Astrocyte of the cerebellum (primary cell): ENCODE data around the gene OR6P1.

Experiments used
- DNase-seq: peaks from one replicate; pipeline ENCODE4 v3.0.0-alpha.2; 2011; ENCODE audit warnings: low read depth
- H3K4me3 ChIP-seq: 2 replicates; pipeline ENCODE4 v1.5.1; 2011; ENCODE audit warnings: mild to moderate bottlenecking, low read depth, low read length, moderate library complexity
- CTCF ChIP-seq: IDR thresholded peaks from 2 replicates; pipeline ENCODE4 v1.5.1; 2012; ENCODE audit warnings: low read length, low read depth, moderate library complexity, mild to moderate bottlenecking; ENCODE audit errors: missing control alignments
- in situ Hi-C: cut with HindIII; loops from 2 replicates; pipeline ENCODE4 v1.10.0; 2017; ENCODE audit warnings: low sequenced_read_pairs

The OR6P1 gene

GRCh38 chr1:158583962-158584361 lies 13.6 kb upstream of the OR6P1 start:
- DNase-seq = no peak
- H3K4me3 ChIP-seq = no peak overlapping the region
- TF ChIP-seq CTCF = no peak
- in situ Hi-C loops = no loop called here

GRCh38 chr1:158579733-158580132 lies 9.4 kb upstream of the OR6P1 start, which contains the start of gene OR10X1:
Gene OR10X1 (minus strand): TSS chr1:158579899. CDS start chr1:158579899, 0 bp downstream.
- no peak for TF ChIP-seq CTCF
- in situ Hi-C loops = no loop called here
- DNase-seq = no peak
- H3K4me3 ChIP-seq = no peak within 1 kb of the TSS

GRCh38 chr1:158577561-158577960 lies 7.2 kb upstream of the OR6P1 start:
- in situ Hi-C loops = no loop called here
- no peak for DNase-seq
- no peak overlapping the region for H3K4me3 ChIP-seq
- TF ChIP-seq CTCF = no peak

GRCh38 chr1:158572226-158572625 lies 1.8 kb upstream of the OR6P1 start:
- DNase-seq = no peak
- TF ChIP-seq CTCF = no peak
- H3K4me3 ChIP-seq = no peak overlapping the region
- in situ Hi-C loops = no loop called here

- no peak for TF ChIP-seq CTCF
- DNase-seq = no peak
- in situ Hi-C loops = no loop called here
- no peak overlapping the region for H3K4me3 ChIP-seq
Observed at GRCh38 chr1:158564608-158565007, 5.8 kb downstream of the OR6P1 start.

GRCh38 chr1:158563853-158564252 lies 6.5 kb downstream of the OR6P1 start:
- H3K4me3 ChIP-seq = no peak overlapping the region
- no peak for DNase-seq
- TF ChIP-seq CTCF = no peak
- in situ Hi-C loops = no loop called here

GRCh38 chr1:158559696-158560095 lies 10.7 kb downstream of the OR6P1 start:
- H3K4me3 ChIP-seq = no peak overlapping the region
- TF ChIP-seq CTCF = no peak
- in situ Hi-C loops = no loop called here
- no peak for DNase-seq
